ENCODE results near the gene ETFRF1.

ETFRF1 gene

GRCh38 chr12:25162866-25163265 is 32.2 kb upstream of the ETFRF1 start:
- in situ Hi-C loops (cut with MboI; ENCODE audit: low pct_unique_long_range_greater_than_20kb, low sequenced_read_pairs, unreplicated experiment), result no loop called here
- TF ChIP-seq CTCF (IDR thresholded peaks at IDR 0.05; ENCODE audit: extremely low read depth, insufficient read depth, missing control alignments), result no peak
- DNase-seq (ENCODE audit: low spot score), result no peak

DNA sequence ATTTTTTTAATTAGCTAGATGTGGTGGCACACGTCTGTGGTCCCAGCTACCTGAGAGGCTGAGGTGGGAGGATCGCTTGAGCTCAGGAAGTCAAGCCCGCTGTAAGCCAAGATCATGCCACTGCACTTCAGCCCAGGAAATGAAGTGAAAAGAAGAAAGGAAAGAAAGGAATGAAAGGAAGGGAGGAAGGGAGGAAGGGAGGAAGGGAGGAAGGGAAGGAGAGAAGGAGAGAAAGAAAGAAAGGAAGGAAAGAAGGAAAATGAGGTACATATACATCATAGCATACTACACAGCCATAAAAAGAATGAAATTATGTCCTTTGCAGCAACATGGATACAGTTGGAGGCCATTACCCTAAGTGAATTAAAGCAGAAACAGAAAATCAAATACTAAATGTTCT is 12.3 kb upstream of the ETFRF1 start:
- in situ Hi-C loops (cut with MboI; ENCODE audit: low pct_unique_long_range_greater_than_20kb, low sequenced_read_pairs, unreplicated experiment), result no loop called here
- DNase-seq (ENCODE audit: low spot score), result no peak
- no peak for TF ChIP-seq CTCF (IDR thresholded peaks at IDR 0.05; ENCODE audit: extremely low read depth, insufficient read depth, missing control alignments)

DNA sequence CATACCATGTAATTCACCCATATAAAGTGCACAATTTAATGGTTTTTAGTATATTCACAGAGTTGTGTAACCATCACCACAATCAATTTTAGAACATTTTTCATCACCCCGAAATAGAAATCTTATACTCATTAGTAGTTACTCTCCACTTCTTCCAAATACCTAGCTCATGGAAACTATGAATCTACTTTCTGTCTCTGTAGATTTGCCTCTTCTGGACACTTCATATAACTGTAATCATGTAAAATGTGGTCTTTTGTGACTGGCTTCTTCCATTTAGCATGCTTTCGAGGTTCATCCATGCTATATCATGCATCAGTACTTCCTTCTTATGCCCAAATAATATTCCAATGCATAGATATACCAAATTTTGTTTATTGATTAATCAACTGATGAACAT is 10.9 kb upstream of the ETFRF1 start:
- no peak for TF ChIP-seq CTCF (IDR thresholded peaks at IDR 0.05; ENCODE audit: extremely low read depth, insufficient read depth, missing control alignments)
- in situ Hi-C loops (cut with MboI; ENCODE audit: low pct_unique_long_range_greater_than_20kb, low sequenced_read_pairs, unreplicated experiment), result no loop called here
- no peak for DNase-seq (ENCODE audit: low spot score)

- in situ Hi-C loops (cut with MboI; ENCODE audit: low pct_unique_long_range_greater_than_20kb, low sequenced_read_pairs, unreplicated experiment), result no loop called here
- DNase-seq (ENCODE audit: low spot score), result no peak
Measured at GRCh38 chr12:25186038-25186787, 8.8 kb upstream of the ETFRF1 start.

DNA sequence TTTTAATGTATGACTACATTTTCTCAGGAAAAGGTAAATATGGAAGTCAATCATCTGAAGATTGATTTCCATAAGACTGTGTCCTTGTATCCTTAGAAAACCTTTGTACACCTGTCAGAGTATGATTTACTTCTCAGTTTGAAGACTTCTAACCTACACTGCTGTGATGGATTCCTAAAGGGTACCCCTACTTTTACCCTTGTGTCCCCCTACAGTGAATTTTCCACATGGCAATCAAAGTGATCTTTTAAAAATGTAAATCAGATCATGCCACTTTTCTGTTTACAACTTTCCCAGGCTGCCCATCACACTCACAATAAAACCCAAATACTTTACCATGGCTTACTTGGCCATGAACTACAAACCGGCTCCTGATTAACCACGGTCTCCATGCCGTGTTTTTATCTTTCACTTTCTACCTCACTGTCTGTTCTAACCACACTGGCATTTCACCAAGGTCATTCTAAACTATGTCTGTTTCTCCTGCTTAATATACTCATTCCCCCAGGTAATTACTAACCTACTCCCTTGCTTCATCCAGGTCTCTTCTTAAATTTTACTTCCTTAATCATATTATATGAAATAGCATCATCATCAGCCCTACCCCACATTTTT is 8.1 kb upstream of the ETFRF1 start:
- in situ Hi-C loops (cut with MboI; ENCODE audit: low pct_unique_long_range_greater_than_20kb, low sequenced_read_pairs, unreplicated experiment), result no loop called here
- TF ChIP-seq CTCF (IDR thresholded peaks at IDR 0.05; ENCODE audit: extremely low read depth, insufficient read depth, missing control alignments), result no peak

More at GRCh38 chr12:25186038-25186787, 8.8 kb upstream of the ETFRF1 start:
- TF ChIP-seq CTCF (IDR thresholded peaks at IDR 0.05; ENCODE audit: extremely low read depth, insufficient read depth, missing control alignments), result no peak

DNA sequence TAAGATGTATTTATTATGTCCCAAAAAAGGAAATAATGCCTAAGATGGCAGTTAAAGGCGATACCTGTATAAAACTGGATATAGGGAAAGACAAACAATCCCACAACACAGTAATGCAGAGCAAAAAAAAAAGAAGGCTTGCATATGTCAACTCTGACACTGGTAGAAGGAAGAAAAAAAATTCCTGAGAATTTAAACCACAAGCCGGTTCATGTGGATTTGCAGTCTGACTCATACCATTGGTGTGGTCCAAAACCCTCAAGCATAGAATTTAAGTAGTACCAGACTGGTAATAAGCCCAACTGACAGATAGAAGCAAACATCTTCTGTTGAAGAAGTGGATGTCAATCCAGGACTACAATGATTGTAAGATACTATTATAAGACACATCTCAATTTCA is 7.3 kb upstream of the ETFRF1 start:
- DNase-seq (ENCODE audit: low spot score), result no peak
- in situ Hi-C loops (cut with MboI; ENCODE audit: low pct_unique_long_range_greater_than_20kb, low sequenced_read_pairs, unreplicated experiment), result no loop called here
- TF ChIP-seq CTCF (IDR thresholded peaks at IDR 0.05; ENCODE audit: extremely low read depth, insufficient read depth, missing control alignments), result no peak

More for the DNA sequence above, 8.1 kb upstream of the ETFRF1 start:
- peak; percentile 32 for DNase-seq (ENCODE audit: low spot score)

Measured in GM13977 (cell line).